KMS-11 (cell line): ENCODE results near the gene TRAPPC2L.

Experiments used
- H2AFZ ChIP-seq: fragments of 200-600 bp; sonication (generic); 2 replicates; pipeline ENCODE4 v1.6.1; 2016; ENCODE audit warnings: antibody characterized with exemption, mixed run types, low read depth
- H3K27ac ChIP-seq: fragments of 200-600 bp; sonication (generic); 2 replicates; pipeline ENCODE4 v1.6.1; 2016; ENCODE audit warnings: mild to moderate bottlenecking, mixed run types
- H3K27me3 ChIP-seq: fragments of 200-600 bp; sonication (generic); 2 replicates; pipeline ENCODE4 v1.6.1; 2017; ENCODE audit warnings: mild to moderate bottlenecking, low read depth, mixed run types, moderate library complexity; ENCODE audit not compliant: insufficient read depth
- H3K36me3 ChIP-seq: fragments of 200-600 bp; sonication (generic); 2 replicates; pipeline ENCODE4 v1.6.1; 2017; ENCODE audit warnings: mild to moderate bottlenecking, mixed run types; ENCODE audit not compliant: insufficient read depth
- H3K4me1 ChIP-seq: fragments of 200-600 bp; sonication (generic); 2 replicates; pipeline ENCODE4 v1.6.1; 2016; ENCODE audit warnings: mild to moderate bottlenecking, low read depth, mixed run types; ENCODE audit not compliant: poor library complexity, severe bottlenecking
- H3K4me2 ChIP-seq: fragments of 200-600 bp; sonication (generic); 2 replicates; pipeline ENCODE4 v1.7.0; 2016; ENCODE audit warnings: mild to moderate bottlenecking, mixed run types
- H3K4me3 ChIP-seq: fragments of 200-600 bp; sonication (generic); IDR thresholded peaks from 2 replicates; pipeline ENCODE4 v1.6.1; 2017; ENCODE audit warnings: low read depth, low read length, mixed read lengths; ENCODE audit not compliant: insufficient read depth
- H3K79me2 ChIP-seq: fragments of 200-600 bp; sonication (generic); 2 replicates; pipeline ENCODE4 v1.6.1; 2016; ENCODE audit warnings: low read depth, mixed run types; ENCODE audit not compliant: insufficient read depth
- H3K9ac ChIP-seq: fragments of 200-600 bp; sonication (generic); 2 replicates; pipeline ENCODE4 v1.6.1; 2016; ENCODE audit warnings: mild to moderate bottlenecking, mixed run types
- H4K20me1 ChIP-seq: fragments of 200-600 bp; sonication (generic); 2 replicates; pipeline ENCODE4 v1.6.1; 2016; ENCODE audit warnings: mild to moderate bottlenecking, mixed run types; ENCODE audit not compliant: insufficient read depth
- CTCF ChIP-seq: fragments of 200-600 bp; sonication (generic); conservative IDR thresholded peaks from 2 replicates; pipeline ENCODE4 v1.6.1; 2017; ENCODE audit warnings: low read depth, mild to moderate bottlenecking, antibody characterized with exemption, low read length, moderate library complexity, mixed read lengths

Gene TRAPPC2L

DNA sequence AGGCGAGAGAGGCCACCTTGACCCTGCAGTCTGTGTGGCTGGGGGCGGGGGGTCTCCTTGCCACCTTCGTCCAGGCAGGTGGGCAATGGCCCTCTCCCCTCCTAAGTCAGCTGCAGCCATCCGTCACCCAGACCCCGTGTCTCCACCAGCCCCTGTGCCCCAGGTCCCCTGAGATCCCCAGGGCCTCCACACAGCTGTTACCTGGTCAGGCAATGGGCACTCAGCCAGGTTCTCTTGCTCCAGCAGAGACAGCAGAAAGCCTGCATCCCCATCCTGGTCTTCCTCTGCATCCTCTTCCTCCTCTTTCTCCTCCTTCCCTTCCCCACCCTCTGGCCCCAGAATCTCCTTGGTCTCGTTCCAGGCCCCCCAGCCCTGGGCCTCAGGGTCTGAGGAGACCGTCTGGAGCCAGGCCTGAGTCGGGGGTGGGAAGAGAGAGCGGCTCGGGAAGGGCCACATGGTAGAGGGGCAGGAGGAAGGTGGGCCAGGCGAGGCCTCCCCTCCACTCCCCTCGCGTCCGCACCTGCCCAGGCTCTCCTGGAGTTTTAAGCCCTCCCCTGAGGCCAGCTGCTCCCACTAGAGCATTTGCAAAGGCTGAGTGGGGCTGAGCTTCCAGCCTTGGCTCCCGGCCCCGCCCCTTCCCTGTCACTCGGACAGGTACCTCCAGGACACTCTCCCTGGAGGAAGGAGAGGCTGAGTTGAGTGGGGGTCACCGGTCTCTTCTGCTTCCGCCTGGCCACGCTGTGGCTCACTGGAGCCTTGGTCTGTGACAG is 9.4 kb downstream of the TRAPPC2L start, which contains the start of gene PABPN1L:
Gene PABPN1L, minus strand, starts transcription at position 510 of the 770 bp plus-strand sequence. Its CDS starts 54 bp downstream, at position 456.
- Histone ChIP-seq H3K4me1 (no peaks in the 10 kb centered on the region), H3K4me3 (no peak within 1 kb of the TSS), H4K20me1 (no peaks in the 10 kb centered on the region), H3K9ac (no peak within 1 kb of the TSS), H2AFZ (no peak within 1 kb of the TSS), H3K4me2 (no peak within 1 kb of the TSS), H3K79me2 (no peaks in the 10 kb centered on the region), H3K36me3 (no peaks in the 10 kb centered on the region), H3K27ac (no peak within 1 kb of the TSS), H3K27me3 (peaks cover 62% of the 10 kb centered on the region)
- TF ChIP-seq CTCF: no peak

- Histone ChIP-seq H3K36me3 (no peaks in the 10 kb centered on the region), H3K27me3 (peaks cover 72% of the 10 kb centered on the region), H3K4me1 (no peaks in the 10 kb centered on the region), H2AFZ (no peak overlapping the region), H3K79me2 (no peaks in the 10 kb centered on the region), H3K4me3 (no peak overlapping the region), H4K20me1 (no peaks in the 10 kb centered on the region), H3K9ac (no peak overlapping the region), H3K27ac (no peak overlapping the region), H3K4me2 (no peak overlapping the region)
- no peak for TF ChIP-seq CTCF
Measured at GRCh38 chr16:88867581-88868246, 10.8 kb downstream of the TRAPPC2L start.

DNA sequence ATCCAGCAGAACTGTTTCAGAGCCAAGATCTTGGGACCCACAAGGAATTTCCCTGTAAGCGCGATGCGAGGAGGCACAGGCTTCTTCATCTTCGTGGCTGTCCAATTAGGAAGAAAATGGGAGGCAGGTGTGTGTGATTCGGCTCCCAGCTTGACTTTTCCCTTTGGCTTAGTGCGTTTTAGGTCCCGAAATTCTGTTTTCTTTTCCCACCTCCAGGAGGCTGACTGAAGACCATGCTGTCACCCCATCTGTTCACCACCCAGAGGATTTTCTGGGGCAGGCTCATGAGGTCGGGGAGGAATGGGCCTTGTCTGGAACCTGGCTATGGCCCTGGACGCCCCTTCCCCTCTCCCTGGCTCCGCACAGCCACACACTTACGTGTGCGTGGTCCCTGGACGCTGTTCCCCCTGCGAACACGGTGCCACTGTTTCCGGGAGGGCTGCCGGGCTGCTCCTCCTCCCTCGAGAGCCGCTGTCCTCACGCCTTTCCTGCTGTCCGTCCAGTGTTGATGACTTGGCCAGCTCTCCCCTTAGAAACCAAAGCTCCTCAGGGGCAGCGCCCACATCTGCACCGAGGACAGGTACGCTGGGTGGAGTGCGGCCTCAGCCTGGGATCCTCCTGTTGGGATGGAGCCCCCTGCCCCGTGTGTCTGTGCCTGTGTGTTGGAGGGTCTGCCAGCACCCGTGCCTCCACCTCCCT is 12.2 kb downstream of the TRAPPC2L start:
- Histone ChIP-seq H4K20me1 (no peaks in the 10 kb centered on the region), H3K79me2 (no peaks in the 10 kb centered on the region), H3K27me3 (peaks cover 86% of the 10 kb centered on the region), H3K4me2 (no peak overlapping the region), H3K9ac (no peak overlapping the region), H3K4me3 (no peak overlapping the region), H3K36me3 (no peaks in the 10 kb centered on the region), H3K4me1 (no peaks in the 10 kb centered on the region), H2AFZ (no peak overlapping the region), H3K27ac (no peak overlapping the region)
- TF ChIP-seq CTCF: no peak

DNA sequence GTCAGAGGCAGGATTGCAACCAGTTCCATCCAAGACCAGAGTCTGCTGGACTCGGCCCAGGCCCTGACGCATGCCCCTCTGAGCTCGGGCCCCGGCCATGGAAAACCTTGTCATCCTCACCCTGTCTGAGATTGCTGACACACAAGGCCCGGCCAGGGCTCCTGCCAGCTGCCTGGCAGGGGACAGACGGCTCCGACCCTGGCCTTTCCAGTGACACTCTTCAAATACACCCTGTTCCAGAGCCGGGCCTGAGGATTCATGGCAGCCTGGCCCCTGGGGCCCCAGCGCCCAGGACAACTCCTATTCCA is 12.7 kb downstream of the TRAPPC2L start:
- Histone ChIP-seq H2AFZ (no peak overlapping the region), H3K4me1 (no peaks in the 10 kb centered on the region), H3K9ac (no peak overlapping the region), H3K79me2 (no peaks in the 10 kb centered on the region), H3K4me3 (no peak overlapping the region), H3K27me3 (peaks cover 91% of the 10 kb centered on the region), H3K4me2 (no peak overlapping the region), H4K20me1 (no peaks in the 10 kb centered on the region), H3K36me3 (no peaks in the 10 kb centered on the region), H3K27ac (no peak overlapping the region)
- no peak for TF ChIP-seq CTCF
